GM13977 (cell line): ENCODE data around the gene COL4A3.
"Not testable (repeated sequence)": the region's sequence is repeated elsewhere in the genome, so short reads cannot be mapped to it uniquely, and the experiment has no call there.

ENCODE experiments used
- DNase-seq: peaks from one replicate; pipeline ENCODE4 v3.0.0; 2012; ENCODE audit warnings: low spot score
- CTCF ChIP-seq: IDR thresholded peaks from 2 replicates; pipeline ENCODE4 v1.5.1; 2012; ENCODE audit warnings: mild to moderate bottlenecking, control low read depth; ENCODE audit not compliant: insufficient read depth; ENCODE audit errors: extremely low read depth, missing control alignments
- in situ Hi-C: fragments of 300-500 bp; cut with MboI; formaldehyde crosslinking; loops from one replicate; pipeline ENCODE4 v1.12.0; 2022; ENCODE audit warnings: low sequenced_read_pairs, low pct_unique_long_range_greater_than_20kb, mixed read lengths, inconsistent platforms; ENCODE audit not compliant: unreplicated experiment

COL4A3 gene

GRCh38 chr2:227214622-227215041 is 50.2 kb downstream of the COL4A3 start:
- in situ Hi-C loops = no loop called here
- DNase-seq = no peak
- TF ChIP-seq CTCF = no peak

GRCh38 chr2:227219312-227220105 is 55.1 kb downstream of the COL4A3 start:
- TF ChIP-seq CTCF = no peak
- in situ Hi-C loops = no loop called here
- DNase-seq = no peak

- DNase-seq = no peak
- in situ Hi-C loops = no loop called here
- TF ChIP-seq CTCF = no peak
These were observed 56.7 kb downstream of the COL4A3 start for GRCh38 chr2:227221120-227221519.

GRCh38 chr2:227222292-227222691 is 57.9 kb downstream of the COL4A3 start:
- in situ Hi-C loops = no loop called here
- no peak for TF ChIP-seq CTCF
- no peak for DNase-seq

- DNase-seq, in situ Hi-C loops: not testable (repeated sequence)
These were observed 61.2 kb downstream of the COL4A3 start for GRCh38 chr2:227225641-227226040.

- in situ Hi-C loops = no loop called here
- DNase-seq = no peak
- TF ChIP-seq CTCF = no peak
These were observed 63.7 kb downstream of the COL4A3 start for GRCh38 chr2:227228061-227228667.

GRCh38 chr2:227230151-227230550 is 65.7 kb downstream of the COL4A3 start:
- no peak for TF ChIP-seq CTCF
- no peak for DNase-seq
- in situ Hi-C loops = no loop called here
